Measurements from ENCODE around the gene LYST.

DNA sequence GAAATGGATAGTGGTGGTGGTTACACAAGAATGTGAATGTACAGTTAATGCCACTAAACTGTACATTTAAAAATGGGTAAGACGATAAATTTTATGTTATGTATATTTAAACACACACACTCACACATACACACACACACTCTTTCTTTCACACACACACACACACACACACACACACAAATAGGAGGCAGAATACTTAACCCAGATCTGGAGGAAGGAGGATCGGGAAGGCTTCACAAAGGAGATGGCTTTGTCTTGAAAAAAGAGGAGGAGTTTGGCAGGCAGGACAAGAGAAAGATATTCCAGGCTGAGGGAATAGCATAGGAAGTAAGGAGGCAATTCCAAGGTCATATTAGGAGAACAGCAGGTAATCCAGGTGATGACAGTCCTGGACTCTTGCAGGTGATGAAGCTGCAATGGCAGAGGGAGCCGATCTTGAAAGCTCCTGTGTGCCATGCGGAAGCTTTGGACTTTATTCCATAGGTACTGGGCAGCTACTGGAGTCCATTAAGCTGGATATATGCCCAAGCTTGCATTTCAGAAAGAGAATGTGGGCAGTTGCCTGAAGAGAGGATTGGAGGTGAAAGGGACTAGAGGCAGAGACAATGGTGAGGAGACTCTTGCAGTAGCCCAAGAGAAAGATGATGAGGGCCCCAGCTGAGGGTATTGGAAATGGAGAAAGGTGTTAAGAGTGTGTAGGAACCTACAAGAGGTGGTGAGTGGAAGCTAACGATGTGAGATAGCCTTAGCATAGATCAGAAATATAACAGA is 15.4 kb upstream of the LYST start:
- TF ChIP-seq, protein P1, sequence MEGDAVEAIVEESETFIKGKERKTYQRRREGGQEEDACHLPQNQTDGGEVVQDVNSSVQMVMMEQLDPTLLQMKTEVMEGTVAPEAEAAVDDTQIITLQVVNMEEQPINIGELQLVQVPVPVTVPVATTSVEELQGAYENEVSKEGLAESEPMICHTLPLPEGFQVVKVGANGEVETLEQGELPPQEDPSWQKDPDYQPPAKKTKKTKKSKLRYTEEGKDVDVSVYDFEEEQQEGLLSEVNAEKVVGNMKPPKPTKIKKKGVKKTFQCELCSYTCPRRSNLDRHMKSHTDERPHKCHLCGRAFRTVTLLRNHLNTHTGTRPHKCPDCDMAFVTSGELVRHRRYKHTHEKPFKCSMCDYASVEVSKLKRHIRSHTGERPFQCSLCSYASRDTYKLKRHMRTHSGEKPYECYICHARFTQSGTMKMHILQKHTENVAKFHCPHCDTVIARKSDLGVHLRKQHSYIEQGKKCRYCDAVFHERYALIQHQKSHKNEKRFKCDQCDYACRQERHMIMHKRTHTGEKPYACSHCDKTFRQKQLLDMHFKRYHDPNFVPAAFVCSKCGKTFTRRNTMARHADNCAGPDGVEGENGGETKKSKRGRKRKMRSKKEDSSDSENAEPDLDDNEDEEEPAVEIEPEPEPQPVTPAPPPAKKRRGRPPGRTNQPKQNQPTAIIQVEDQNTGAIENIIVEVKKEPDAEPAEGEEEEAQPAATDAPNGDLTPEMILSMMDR (conservative IDR thresholded peaks at IDR 0.05 in 1 of 2, IDR thresholded peaks at IDR 0.05 in 1 of 2; ENCODE audit: low read depth in 1 of 2, low read length in 2 of 2), result no peak
- TF ChIP-seq EZH2 (IDR thresholded peaks at IDR 0.05; ENCODE audit: low read length, missing control alignments), result no peak

Data from fibroblast of lung (primary cell).